HG03280 (cell line): ENCODE data around the gene MAGOHB.
"Not testable (repeated sequence)": the region's sequence is repeated elsewhere in the genome, so short reads cannot be mapped to it uniquely, and the experiment has no call there.

Experiments
- ATAC-seq: cut with Tn5 transposase; IDR thresholded peaks from one replicate; pipeline ENCODE4 v1.9.1; 2021; ENCODE audit warnings: mild to moderate bottlenecking, moderate library complexity; ENCODE audit not compliant: unreplicated experiment

Gene MAGOHB

GRCh38 chr12:10614056-10614370 lies 604 bp upstream of the MAGOHB start:
- no peak for ATAC-seq

- peak; percentile 8 for ATAC-seq
Measured at GRCh38 chr12:10612984-10613348, 443 bp downstream of the MAGOHB start.

GRCh38 chr12:10612110-10612509 lies 1.3 kb downstream of the MAGOHB start:
- no peak for ATAC-seq

GRCh38 chr12:10611258-10611657 lies 2.2 kb downstream of the MAGOHB start:
- ATAC-seq, result not testable (repeated sequence)

- ATAC-seq, result no peak
Measured at GRCh38 chr12:10610188-10610587, 3.2 kb downstream of the MAGOHB start.

GRCh38 chr12:10607885-10608458 lies 5.4 kb downstream of the MAGOHB start:
- ATAC-seq, result no peak

- no peak for ATAC-seq
Measured at GRCh38 chr12:10601860-10602259, 11.5 kb downstream of the MAGOHB start.

- no peak for ATAC-seq
Measured at GRCh38 chr12:10600988-10601387, 12.4 kb downstream of the MAGOHB start.

GRCh38 chr12:10595881-10596280 lies 17.5 kb downstream of the MAGOHB start:
- no peak for ATAC-seq

- no peak for ATAC-seq
Measured at GRCh38 chr12:10590966-10591365, 22.4 kb downstream of the MAGOHB start.

- no peak for ATAC-seq
Measured at GRCh38 chr12:10584415-10584814, 29.0 kb downstream of the MAGOHB start.

GRCh38 chr12:10582704-10583103 lies 30.7 kb downstream of the MAGOHB start:
- ATAC-seq, result no peak

- not testable (repeated sequence) for ATAC-seq
Measured at GRCh38 chr12:10582133-10582532, 31.3 kb downstream of the MAGOHB start.

GRCh38 chr12:10574307-10574706 lies 39.1 kb downstream of the MAGOHB start:
- ATAC-seq, result no peak

- ATAC-seq, result not testable (repeated sequence)
Measured at GRCh38 chr12:10572021-10572490, 41.4 kb downstream of the MAGOHB start.

- ATAC-seq, result no peak
Measured at GRCh38 chr12:10571141-10571540, 42.3 kb downstream of the MAGOHB start.

- no peak for ATAC-seq
Measured at GRCh38 chr12:10567813-10568212, 45.6 kb downstream of the MAGOHB start.

- no peak for ATAC-seq
Measured at GRCh38 chr12:10563966-10564365, 49.4 kb downstream of the MAGOHB start.

- no peak for ATAC-seq
Measured at GRCh38 chr12:10563002-10563401, 50.4 kb downstream of the MAGOHB start.

GRCh38 chr12:10562306-10562933 lies 51.0 kb downstream of the MAGOHB start:
- no peak for ATAC-seq

- ATAC-seq, result no peak
Measured at GRCh38 chr12:10559244-10559643, 54.2 kb downstream of the MAGOHB start.

GRCh38 chr12:10558789-10559188 lies 54.6 kb downstream of the MAGOHB start:
- no peak for ATAC-seq

GRCh38 chr12:10558301-10558700 lies 55.1 kb downstream of the MAGOHB start:
- no peak for ATAC-seq
